ENCODE measurements around the gene KIF1C.

The KIF1C gene

DNA sequence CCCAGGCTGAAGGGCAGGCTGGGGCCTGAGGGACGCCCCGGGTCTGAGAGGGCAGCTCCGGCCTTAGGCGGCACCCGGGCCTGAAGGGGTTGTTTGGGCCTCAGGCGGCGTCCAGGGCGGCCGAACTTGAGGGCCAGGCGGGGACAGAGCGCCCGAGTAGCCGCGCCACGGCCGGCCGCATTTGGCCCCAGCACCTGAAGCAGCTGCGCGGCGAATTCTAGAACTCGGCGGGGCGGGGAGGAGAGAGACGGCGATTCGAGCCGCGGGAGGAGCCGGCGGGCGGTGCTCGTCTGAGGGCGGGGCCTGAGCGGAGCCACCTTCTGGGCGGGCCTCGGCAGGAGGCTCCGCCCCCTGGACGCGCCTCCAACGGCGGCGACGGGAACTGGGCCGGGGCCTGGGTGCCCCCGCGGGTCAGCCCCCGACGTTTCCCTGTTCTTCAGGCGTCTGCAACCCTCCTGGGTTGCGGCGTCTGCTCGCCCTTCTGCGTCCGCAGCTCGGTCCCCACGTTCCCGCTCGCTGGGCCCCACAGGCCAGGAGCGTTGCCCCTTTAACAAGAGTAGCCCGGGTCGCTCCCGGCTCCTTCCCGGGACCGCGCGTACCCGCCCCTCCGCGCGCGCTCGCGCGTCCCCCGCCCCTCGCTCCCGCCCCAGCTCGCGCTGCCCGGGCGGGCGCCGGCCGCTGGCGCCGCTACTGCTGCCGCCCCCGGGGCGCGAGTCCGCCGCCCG lies at the start of gene KIF1C, which contains the start of gene INCA1:
TSS of gene KIF1C (plus strand) at position 649 of the 725 bp plus-strand sequence. CDS start 2,297 bp downstream, outside the sequence.
TSS of gene INCA1 (minus strand) at position 221 of the 725 bp plus-strand sequence. CDS start 3,085 bp downstream, outside the sequence.
- DNase-seq, result no peak

DNA sequence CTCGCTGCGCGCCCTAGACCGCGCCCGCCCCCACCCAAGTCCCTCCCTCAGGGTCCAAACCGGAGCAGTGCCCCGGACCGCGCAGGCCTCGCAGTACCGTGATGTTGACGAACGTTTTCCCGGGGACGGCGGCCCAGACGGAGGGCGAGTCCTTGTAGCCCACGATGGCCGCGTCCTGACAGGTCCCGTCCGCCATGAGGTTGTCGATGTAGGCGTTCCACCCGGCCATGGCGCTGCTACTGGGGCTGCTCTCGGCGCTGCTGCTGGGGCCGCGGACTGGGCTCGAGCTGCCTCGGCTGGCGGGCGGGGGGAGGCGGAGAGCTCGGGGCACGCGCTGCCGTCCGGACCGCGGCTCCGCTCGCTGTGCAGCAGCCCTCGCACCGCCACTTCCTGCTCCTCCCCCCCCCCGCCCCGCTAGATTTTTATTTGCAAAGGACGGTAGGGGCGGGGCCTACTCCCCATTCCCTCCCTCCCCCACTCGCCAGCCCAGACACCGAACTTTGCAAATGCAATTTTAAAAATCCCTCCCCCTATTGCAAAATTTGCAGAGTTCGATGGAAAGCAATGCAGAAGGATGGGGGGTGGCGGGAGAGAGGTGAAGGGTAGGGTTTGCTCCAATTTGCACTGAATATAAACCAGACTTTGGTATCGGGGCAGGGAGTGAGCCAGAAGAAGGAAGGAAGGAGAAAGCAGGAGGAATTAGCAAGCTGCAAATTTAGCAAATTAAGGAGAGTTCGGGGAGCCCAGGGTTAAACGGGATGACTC lies 49.4 kb upstream of the KIF1C start, which contains the start of gene PFN1:
TSS of gene PFN1 (minus strand) at position 365 of the 765 bp plus-strand sequence. CDS start at position 229, 136 bp downstream.
- DNase-seq, result no peak

DNA sequence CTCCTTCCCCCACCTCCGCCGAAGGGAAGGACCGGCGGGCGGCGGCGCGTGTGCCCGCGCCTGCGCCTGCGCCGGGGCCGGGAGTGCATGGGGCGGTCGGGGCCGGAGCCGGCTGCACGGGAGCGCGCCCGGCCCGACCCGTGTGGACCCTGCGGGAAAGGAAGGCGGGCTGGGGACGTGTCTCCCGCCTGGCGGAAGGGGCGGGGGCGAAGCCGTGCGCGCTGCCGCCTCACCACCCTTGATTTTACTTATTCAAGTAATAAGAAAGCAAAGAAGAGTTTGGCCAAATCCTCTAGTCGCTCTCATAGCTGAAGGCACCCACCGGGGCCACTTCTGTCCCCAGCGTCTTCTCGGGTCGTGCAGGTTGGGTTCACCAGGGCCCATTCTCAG lies 48.8 kb upstream of the KIF1C start:
- DNase-seq, result no peak

- DNase-seq, result no peak
Observed at GRCh38 chr17:4949321-4950074, 48.3 kb upstream of the KIF1C start.

DNA sequence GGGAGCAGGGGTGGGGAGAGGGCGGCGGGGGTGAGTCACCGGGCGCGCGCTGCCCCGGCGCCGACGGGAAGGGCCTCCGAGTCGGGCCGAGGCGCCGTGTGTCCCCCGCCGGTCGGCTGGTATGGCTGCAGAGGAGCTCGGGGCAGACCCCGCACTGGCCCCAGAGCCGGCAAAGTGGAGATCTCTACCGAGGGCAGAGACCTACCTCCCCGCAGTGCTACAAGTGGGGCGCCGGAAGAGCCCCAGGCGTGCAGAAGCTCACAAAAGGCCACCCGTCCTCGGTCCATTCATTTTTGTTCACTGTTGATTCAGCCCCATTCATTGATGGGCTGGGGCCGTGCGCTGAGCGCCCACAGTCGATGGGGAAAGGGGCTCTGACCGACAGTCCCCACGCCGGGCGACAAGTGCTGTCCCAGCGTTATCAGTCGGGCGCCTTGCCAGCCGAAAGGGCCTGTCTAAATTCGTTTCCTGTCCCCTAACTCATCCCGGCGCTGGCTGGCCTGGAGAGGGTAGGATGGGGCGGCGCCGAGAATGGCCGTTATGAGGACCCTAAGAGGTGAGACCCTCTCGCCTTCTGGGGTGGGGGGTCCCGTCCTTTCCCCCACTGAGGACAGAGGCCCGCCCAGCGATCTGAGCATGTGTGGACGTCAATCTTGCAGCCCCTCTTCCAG lies 47.5 kb upstream of the KIF1C start:
- no peak for DNase-seq

DNA sequence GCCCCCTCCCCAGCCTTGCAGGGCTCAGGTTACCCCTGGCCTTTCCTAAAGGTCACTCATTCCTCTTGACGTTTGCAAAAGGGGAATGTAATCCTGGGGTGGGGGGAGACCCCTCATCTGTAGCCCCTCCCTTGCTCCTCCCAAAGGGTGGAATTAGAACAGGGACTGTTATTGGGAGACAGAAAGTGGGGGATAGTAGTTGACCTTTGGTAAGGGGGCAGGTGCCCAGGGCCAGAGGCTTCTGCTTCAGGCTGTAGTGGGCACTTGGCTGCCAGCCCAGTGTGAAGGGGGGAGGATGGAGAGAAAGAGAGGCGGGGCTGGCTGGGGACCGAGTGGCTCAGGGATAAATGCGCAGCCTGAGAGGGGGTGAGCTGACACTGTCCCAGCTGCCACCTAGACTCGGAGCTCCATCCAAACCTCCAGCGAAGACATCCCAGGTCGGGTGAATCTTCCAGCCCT lies 47.0 kb upstream of the KIF1C start, which contains the start of gene ENO3:
TSS of gene ENO3 (plus strand) at position 374 of the 459 bp plus-strand sequence. CDS start 711 bp downstream, outside the sequence.
- DNase-seq, result no peak

DNA sequence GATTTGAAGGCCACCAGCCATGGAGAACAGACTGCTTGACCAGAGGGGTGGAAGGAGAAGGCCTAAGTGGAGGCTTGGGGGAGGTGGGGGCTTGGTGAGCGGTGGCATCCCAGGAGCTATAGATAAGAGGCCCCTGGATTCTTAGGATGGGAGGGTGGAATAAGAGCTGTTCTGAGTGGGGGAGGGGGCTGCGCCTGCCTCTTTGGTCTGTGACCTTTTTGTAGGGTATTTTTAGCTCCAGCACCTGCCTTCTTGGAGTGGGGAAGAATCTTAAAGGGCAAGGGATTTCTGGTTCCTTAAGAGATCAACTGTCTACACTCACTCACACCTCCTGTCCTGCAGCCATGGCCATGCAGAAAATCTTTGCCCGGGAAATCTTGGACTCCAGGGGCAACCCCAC lies 46.3 kb upstream of the KIF1C start:
- DNase-seq, result no peak

GRCh38 chr17:4953451-4953961 lies 44.2 kb upstream of the KIF1C start:
- no peak for DNase-seq

DNA sequence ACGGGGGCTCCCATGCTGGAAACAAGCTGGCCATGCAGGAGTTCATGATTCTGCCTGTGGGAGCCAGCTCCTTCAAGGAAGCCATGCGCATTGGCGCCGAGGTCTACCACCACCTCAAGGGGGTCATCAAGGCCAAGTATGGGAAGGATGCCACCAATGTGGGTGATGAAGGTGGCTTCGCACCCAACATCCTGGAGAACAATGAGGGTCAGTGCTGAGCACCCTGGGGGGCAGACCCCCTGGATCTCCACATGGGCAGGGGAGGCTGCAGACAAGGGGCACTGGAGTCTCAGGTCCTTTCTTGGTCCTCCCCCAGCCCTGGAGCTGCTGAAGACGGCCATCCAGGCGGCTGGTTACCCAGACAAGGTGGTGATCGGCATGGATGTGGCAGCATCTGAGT lies 42.7 kb upstream of the KIF1C start:
- no peak for DNase-seq

- DNase-seq, result no peak
Observed at GRCh38 chr17:4956493-4957061, 41.2 kb upstream of the KIF1C start.

DNA sequence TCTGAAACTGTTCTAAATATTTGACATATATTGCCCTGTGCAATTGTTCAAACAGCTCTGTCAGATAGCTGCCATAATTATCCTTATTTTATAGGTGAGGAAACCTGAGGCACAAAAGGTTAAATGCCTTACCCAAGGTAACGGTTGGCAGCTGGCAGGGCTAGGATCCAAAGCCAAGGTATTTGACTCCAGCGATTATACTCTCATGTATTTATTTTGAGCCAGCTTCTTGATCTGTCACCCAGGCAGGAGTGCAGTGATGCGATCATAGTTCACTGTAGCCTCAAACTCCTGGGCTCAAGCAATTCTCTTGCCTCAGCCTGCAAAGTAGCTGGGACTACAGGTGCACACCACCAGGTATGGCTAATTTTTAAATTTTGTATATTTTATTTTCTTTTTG lies 39.6 kb upstream of the KIF1C start:
- no peak for DNase-seq

DNA sequence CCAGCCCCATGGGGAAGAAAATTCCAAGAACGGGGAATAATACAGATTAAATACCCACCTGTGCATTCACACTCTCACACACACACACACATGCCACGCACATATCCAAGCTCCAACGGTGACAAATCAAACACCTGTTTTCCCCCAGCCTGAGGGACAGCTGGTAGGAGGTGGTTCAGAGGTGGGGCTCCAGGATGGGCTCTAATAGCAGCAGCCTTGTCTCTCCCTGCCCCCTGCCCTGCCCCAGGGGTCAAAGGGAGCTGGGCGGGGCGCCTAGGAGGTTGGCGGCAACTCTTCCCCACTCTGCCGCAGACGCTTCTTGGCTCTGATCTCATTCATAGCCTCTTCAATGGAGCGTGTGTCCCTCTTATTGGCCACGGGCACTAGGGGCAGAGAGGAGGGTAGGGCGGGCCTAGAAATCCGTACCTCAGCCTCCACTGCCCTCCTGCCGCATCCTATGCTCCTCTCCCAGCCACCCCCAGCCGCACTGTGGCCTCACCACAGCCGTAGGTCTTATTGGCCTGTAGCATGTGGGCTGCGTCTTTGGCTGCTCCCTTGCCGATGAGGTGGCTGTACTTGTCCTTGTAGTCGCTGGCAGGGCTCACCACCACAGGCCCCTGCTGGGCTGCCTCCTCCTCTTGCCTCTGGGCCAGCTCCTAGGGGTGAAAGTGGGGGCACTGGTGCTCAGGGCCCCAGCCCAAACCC lies 38.3 kb upstream of the KIF1C start:
- DNase-seq, result no peak

GRCh38 chr17:4960279-4960922 lies 37.3 kb upstream of the KIF1C start:
- DNase-seq, result no peak

GRCh38 chr17:4965311-4965986 lies 32.3 kb upstream of the KIF1C start:
- DNase-seq, result no peak

DNA sequence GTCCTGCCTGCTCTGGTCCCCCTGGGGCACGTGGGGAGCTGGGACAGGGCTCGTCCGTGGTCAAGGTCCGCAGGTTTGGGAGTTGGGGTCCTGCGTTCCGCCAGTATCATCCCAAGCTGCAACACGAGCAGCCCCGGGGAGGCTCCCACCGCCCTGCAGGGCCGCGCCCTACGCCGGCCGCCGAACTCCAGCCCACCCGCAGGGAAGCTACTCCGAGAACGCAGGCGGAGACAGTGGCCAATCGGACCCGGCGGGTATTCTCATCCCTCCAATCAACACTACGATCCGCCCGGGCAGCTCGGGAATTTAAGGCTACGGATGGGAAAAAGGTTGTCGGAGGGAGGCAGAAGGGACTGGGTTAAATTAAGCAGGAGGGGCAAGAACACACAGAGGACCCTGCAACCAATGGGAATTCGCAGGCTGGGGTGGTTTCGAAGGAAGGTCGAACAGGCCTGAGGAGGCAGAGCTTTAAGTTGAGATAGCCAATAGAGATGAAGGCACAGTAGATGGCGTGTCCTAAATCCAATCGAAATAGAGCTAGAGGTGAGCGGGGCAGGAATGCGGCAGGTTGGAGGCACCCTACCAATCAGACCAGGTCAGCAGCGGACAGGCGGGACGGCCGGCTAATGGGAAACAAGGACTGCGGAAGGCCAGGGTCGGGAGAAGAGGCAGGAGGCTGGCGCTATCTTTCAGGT lies 30.8 kb upstream of the KIF1C start:
- peak; percentile 96 for DNase-seq

DNA sequence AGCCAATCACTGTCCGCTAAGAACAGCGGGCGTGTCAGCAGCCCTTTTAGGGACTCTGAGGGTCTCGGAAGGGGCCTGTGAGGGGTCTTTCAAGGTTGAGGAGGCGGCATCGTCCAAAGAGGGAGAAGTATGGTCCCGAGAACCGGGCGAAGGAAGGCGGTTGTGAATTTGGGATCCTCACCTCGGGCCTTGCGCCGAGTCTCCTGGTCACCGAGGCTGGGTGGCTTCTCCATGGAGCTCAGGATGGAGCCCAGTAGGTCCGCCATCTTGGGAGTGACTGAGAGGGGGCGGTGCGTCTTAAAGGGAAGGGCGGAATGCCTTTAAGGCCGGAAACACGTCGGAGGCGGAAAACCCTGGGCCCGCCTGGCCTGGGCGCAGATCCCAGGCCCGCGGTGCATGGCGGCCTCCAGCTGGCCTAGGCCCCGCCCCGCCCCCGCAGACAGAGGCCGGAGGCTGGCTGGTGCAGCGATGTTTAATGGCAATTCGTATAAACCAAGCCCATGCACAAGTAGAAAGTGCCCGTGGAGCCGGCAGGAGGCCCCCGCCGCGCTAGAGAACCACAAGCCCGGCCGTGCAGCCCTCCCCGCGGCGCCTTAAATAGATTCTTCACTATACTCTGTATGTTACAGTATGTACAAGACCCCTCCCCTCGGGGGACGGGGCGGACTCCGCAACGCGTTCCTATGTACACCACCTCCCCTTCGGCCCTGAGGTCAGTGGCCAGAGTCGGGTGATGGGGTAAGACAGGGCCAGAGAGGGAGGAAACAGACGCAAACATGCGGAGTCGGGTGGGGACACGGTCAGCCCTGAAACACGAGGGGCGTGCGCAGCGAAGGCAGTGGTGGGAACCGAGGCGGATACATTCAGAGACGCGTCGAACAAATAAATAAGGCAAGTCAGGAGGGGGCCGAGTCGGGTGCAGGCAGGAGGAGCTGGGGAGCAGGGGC lies 29.9 kb upstream of the KIF1C start, which contains the start of gene SPAG7:
TSS of gene SPAG7 (minus strand) at position 279 of the 947 bp plus-strand sequence. CDS start at position 266, 13 bp downstream.
- peak; percentile 67 for DNase-seq

DNA sequence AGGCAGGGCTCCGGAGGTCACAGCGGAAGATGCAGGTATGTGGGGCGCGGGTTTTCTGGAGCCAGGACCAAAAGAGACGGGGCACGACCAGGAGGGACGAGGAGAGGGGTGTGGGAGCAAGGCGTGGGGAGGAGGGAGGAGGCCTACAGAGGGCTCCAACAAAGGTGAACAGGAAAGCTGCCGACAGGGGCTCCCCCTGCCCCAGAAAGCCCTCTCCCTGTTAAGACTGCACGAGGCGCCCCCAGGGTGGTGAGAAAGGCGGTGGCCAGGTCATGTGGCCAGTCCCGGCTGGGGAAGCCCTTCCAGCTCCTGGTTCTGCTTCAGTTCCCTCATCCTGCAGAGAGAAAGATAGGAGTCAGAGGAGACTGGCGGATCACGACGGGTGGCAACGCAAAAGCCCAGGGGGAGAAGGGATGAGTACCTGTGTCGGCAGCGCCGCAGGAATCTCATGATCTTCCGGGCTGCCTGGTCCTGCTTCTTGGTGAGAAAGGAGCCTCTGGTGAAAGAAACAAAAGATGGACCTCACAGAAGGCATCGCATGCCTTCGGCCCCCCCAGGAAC lies 29.2 kb upstream of the KIF1C start:
- DNase-seq, result no peak
